MM.1S (cell line): ENCODE measurements around the gene PMIS2.

Experiments
- DNase-seq: peaks from one replicate; pipeline ENCODE4 v3.0.0-alpha.2; 2015
- H2AFZ ChIP-seq: fragments of 300-600 bp; sonication (generic); 2 replicates; pipeline ENCODE4 v1.6.0; 2016; ENCODE audit warnings: antibody characterized with exemption, low read length
- H3F3A ChIP-seq: fragments of 300-600 bp; sonication (generic); 2 replicates; pipeline ENCODE4 v1.6.1; 2016; ENCODE audit warnings: mild to moderate bottlenecking, antibody characterized with exemption, low read length, moderate library complexity, mixed read lengths; ENCODE audit not compliant: insufficient read depth
- H3K27ac ChIP-seq: fragments of 300-600 bp; sonication (generic); 2 replicates; pipeline ENCODE4 v1.5.1; 2016; ENCODE audit warnings: mild to moderate bottlenecking, low read length
- H3K27me3 ChIP-seq: fragments of 300-600 bp; sonication (generic); replicated peaks from 2 replicates; pipeline ENCODE4 v1.6.0; 2016; ENCODE audit warnings: low read length; ENCODE audit not compliant: insufficient read depth
- H3K36me3 ChIP-seq: fragments of 300-600 bp; sonication (generic); replicated peaks from 2 replicates; pipeline ENCODE4 v1.6.1; 2016; ENCODE audit warnings: mild to moderate bottlenecking, low read length, mixed read lengths; ENCODE audit not compliant: insufficient read depth
- H3K4me1 ChIP-seq: fragments of 300-600 bp; sonication (generic); 2 replicates; pipeline ENCODE4 v1.6.1; 2016; ENCODE audit warnings: low read length, mixed read lengths
- H3K4me2 ChIP-seq: fragments of 300-600 bp; sonication (generic); 2 replicates; pipeline ENCODE4 v1.6.0; 2016; ENCODE audit warnings: low read depth, low read length
- H3K4me3 ChIP-seq: fragments of 300-600 bp; sonication (generic); 2 replicates; pipeline ENCODE4 v1.5.1; 2016; ENCODE audit warnings: low read length, mixed read lengths
- H3K79me2 ChIP-seq: fragments of 300-600 bp; sonication (generic); 2 replicates; pipeline ENCODE4 v1.6.1; 2016; ENCODE audit warnings: mixed run types, low read length, mixed read lengths
- H3K9ac ChIP-seq: fragments of 300-600 bp; sonication (generic); 2 replicates; pipeline ENCODE4 v1.6.1; 2016; ENCODE audit warnings: low read length, mixed read lengths
- H3K9me2 ChIP-seq: fragments of 300-600 bp; sonication (generic); replicated peaks from 2 replicates; pipeline ENCODE4 v1.6.1; 2016; ENCODE audit warnings: mild to moderate bottlenecking, low read length, mixed read lengths; ENCODE audit not compliant: insufficient read depth
- H3K9me3 ChIP-seq: fragments of 300-600 bp; sonication (generic); replicated peaks from 2 replicates; pipeline ENCODE4 v1.6.1; 2016; ENCODE audit warnings: mild to moderate bottlenecking, low read length, mixed read lengths; ENCODE audit not compliant: insufficient read depth
- H4K20me1 ChIP-seq: fragments of 300-600 bp; sonication (generic); 2 replicates; pipeline ENCODE4 v1.6.1; 2016; ENCODE audit warnings: mild to moderate bottlenecking, low read length, moderate library complexity, mixed read lengths; ENCODE audit not compliant: insufficient read depth
- CTCF ChIP-seq: fragments of 300-600 bp; sonication (generic); IDR thresholded peaks from 2 replicates; pipeline ENCODE4 v1.5.1; 2016; ENCODE audit warnings: antibody characterized with exemption, low read length, mixed read lengths
- EZH2 ChIP-seq: fragments of 300-600 bp; sonication (generic); optimal IDR thresholded peaks from 2 replicates; pipeline ENCODE3; 2017; ENCODE audit warnings: low read depth, mild to moderate bottlenecking, antibody characterized with exemption, low read length, mixed read lengths
- EZH2phosphoT487 ChIP-seq: fragments of 300-600 bp; sonication (generic); IDR thresholded peaks from 2 replicates; pipeline ENCODE4 v1.6.1; 2018; ENCODE audit warnings: antibody characterized with exemption, low read length

Gene PMIS2

GRCh38 chr19:35556846-35557538 lies 29.0 kb upstream of the PMIS2 start:
- no peak overlapping the region for H3K27ac ChIP-seq
- no peaks in the 10 kb centered on the region for H3K9me2 ChIP-seq
- no peaks in the 10 kb centered on the region for H3K36me3 ChIP-seq
- H3K4me2 ChIP-seq, result no peak overlapping the region
- no peak for TF ChIP-seq EZH2phosphoT487
- TF ChIP-seq CTCF, result no peak
- TF ChIP-seq EZH2, result no peak
- no peaks in the 10 kb centered on the region for H4K20me1 ChIP-seq
- H3K27me3 ChIP-seq, result peaks cover 82% of the 10 kb centered on the region
- H2AFZ ChIP-seq, result no peak overlapping the region
- H3K9ac ChIP-seq, result no peak overlapping the region
- H3K4me3 ChIP-seq, result no peak overlapping the region
- DNase-seq, result no peak
- H3K4me1 ChIP-seq, result no peaks in the 10 kb centered on the region
- no peaks in the 10 kb centered on the region for H3F3A ChIP-seq
- no peaks in the 10 kb centered on the region for H3K9me3 ChIP-seq
- H3K79me2 ChIP-seq, result no peaks in the 10 kb centered on the region

GRCh38 chr19:35557539-35558399 lies 28.2 kb upstream of the PMIS2 start:
- Histone ChIP-seq H3K9ac (no peak overlapping the region), H3K4me3 (no peak overlapping the region), H3K4me1 (no peaks in the 10 kb centered on the region), H3K4me2 (peak overlapping the region; percentile 18; the same call in 1 of the 2 replicates), H3F3A (no peaks in the 10 kb centered on the region), H4K20me1 (no peaks in the 10 kb centered on the region), H3K27ac (no peak overlapping the region), H3K27me3 (peaks cover 89% of the 10 kb centered on the region), H3K36me3 (no peaks in the 10 kb centered on the region), H3K9me2 (no peaks in the 10 kb centered on the region), H3K79me2 (no peaks in the 10 kb centered on the region), H2AFZ (no peak overlapping the region), H3K9me3 (no peaks in the 10 kb centered on the region)
- TF ChIP-seq EZH2phosphoT487 (no peak), EZH2 (no peak)
- DNase-seq, result no peak

GRCh38 chr19:35558400-35559280 lies 27.3 kb upstream of the PMIS2 start:
- no peaks in the 10 kb centered on the region for H3K4me1 ChIP-seq
- H2AFZ ChIP-seq, result no peak overlapping the region
- H3F3A ChIP-seq, result no peaks in the 10 kb centered on the region
- H3K4me3 ChIP-seq, result no peak overlapping the region
- no peak for DNase-seq
- H3K36me3 ChIP-seq, result no peaks in the 10 kb centered on the region
- H3K27ac ChIP-seq, result no peak overlapping the region
- no peaks in the 10 kb centered on the region for H3K9me3 ChIP-seq
- peaks cover 89% of the 10 kb centered on the region for H3K27me3 ChIP-seq
- H3K9ac ChIP-seq, result no peak overlapping the region
- no peak for TF ChIP-seq EZH2
- no peak for TF ChIP-seq EZH2phosphoT487
- TF ChIP-seq CTCF, result no peak
- H3K4me2 ChIP-seq, result no peak overlapping the region
- H4K20me1 ChIP-seq, result no peaks in the 10 kb centered on the region
- no peaks in the 10 kb centered on the region for H3K9me2 ChIP-seq
- no peaks in the 10 kb centered on the region for H3K79me2 ChIP-seq
